OCI-LY7 (cell line): ENCODE results near the gene ARHGAP23. TPM values are rescaled to one million over a fixed set of nuclear protein-coding genes. Genes with fewer than 3 reads are reported as not detected.

Source experiments
- BruUV-seq: library from RNA; stranded (reverse); fragments of 400-500 nt; replicated peaks from 2 replicates; lab custom pipeline; 2021; lab: Mats Ljungman, UMichigan
- CTCF ChIA-PET: fragments of 300-600 bp; sonication (Branson Sonifier 250); formaldehyde crosslinking; loops from one replicate; lab custom pipeline; 2022; ENCODE audit warnings: antibody characterized with exemption; ENCODE audit not compliant: unreplicated experiment; lab: Charles Lee
- POLR2A ChIA-PET: fragments of 300-600 bp; sonication (Branson Sonifier 250); formaldehyde crosslinking; loops from one replicate; lab custom pipeline; 2022; ENCODE audit warnings: antibody characterized with exemption; lab: Charles Lee
- DNase-seq: peaks from one replicate; pipeline ENCODE4 v3.0.0-alpha.2; 2015; ENCODE audit warnings: low spot score
- H2AFZ ChIP-seq: fragments of 200-600 bp; sonication (generic), shearing (Covaris generic); 2 replicates; pipeline ENCODE4 v1.6.1; 2014; ENCODE audit warnings: mild to moderate bottlenecking, antibody characterized with exemption, low read length, moderate library complexity
- H3K27ac ChIP-seq: fragments of 200-600 bp; sonication (generic); 2 replicates; pipeline ENCODE4 v1.5.1; 2014; ENCODE audit warnings: mixed run types, low read depth, mild to moderate bottlenecking, moderate library complexity, low read length, inconsistent platforms; ENCODE audit not compliant: poor library complexity, severe bottlenecking
- H3K36me3 ChIP-seq: fragments of 200-600 bp; sonication (generic); 2 replicates; pipeline ENCODE4 v1.6.1; 2014; ENCODE audit warnings: mild to moderate bottlenecking, antibody characterized with exemption, low read length, moderate library complexity, mixed read lengths; ENCODE audit not compliant: insufficient read depth
- H3K4me1 ChIP-seq: fragments of 200-600 bp; sonication (generic); 2 replicates; pipeline ENCODE4 v1.5.1; 2014; ENCODE audit warnings: mild to moderate bottlenecking, low read length; ENCODE audit not compliant: insufficient read depth, poor library complexity, severe bottlenecking
- H3K4me2 ChIP-seq: fragments of 200-600 bp; sonication (generic); 2 replicates; pipeline ENCODE4 v1.6.1; 2014; ENCODE audit warnings: mild to moderate bottlenecking, low read length
- H3K4me3 ChIP-seq: fragments of 200-600 bp; sonication (generic); 2 replicates; pipeline ENCODE4 v1.5.1; 2014; ENCODE audit warnings: mild to moderate bottlenecking, low read depth, low read length; ENCODE audit not compliant: poor library complexity, severe bottlenecking
- H3K79me2 ChIP-seq: fragments of 200-600 bp; sonication (generic); 2 replicates; pipeline ENCODE4 v1.6.1; 2016; ENCODE audit warnings: low read depth, mild to moderate bottlenecking, low read length, moderate library complexity, mixed read lengths; ENCODE audit not compliant: insufficient read depth
- H3K9me2 ChIP-seq: fragments of 200-600 bp; sonication (generic); 2 replicates; pipeline ENCODE4 v1.6.1; 2016; ENCODE audit warnings: mild to moderate bottlenecking, low read length, mixed read lengths; ENCODE audit not compliant: insufficient read depth
- H3K9me3 ChIP-seq: fragments of 200-600 bp; sonication (generic); 2 replicates; pipeline ENCODE4 v1.6.1; 2014; ENCODE audit warnings: mild to moderate bottlenecking, mixed run types, low read length, mixed read lengths
- H4K20me1 ChIP-seq: fragments of 200-600 bp; sonication (generic); 2 replicates; pipeline ENCODE4 v1.6.1; 2014; ENCODE audit warnings: mild to moderate bottlenecking, antibody characterized with exemption, low read length, moderate library complexity, mixed read lengths; ENCODE audit not compliant: insufficient read depth
- EZH2phosphoT487 ChIP-seq: fragments of 200-600 bp; sonication (generic); IDR thresholded peaks from 2 replicates; pipeline ENCODE4 v1.6.1; 2018; ENCODE audit warnings: low read depth, borderline replicate concordance, mild to moderate bottlenecking, mixed run types, antibody characterized with exemption, low read length, moderate library complexity, mixed read lengths
- intact Hi-C: fragments of 100-400 bp; cut with micrococcal nuclease; formaldehyde crosslinking; loops from one replicate; pipeline ENCODE4 v1.10.0; 2022; ENCODE audit not compliant: unreplicated experiment
- total RNA-seq, 2 experiments: library from RNA; depleted of rRNA in 1 of 2; stranded (reverse); fragments of >200 nt in 1 of 2; shearing (Covaris generic) in 1 of 2; gene quantifications; 2 replicates each; pipeline ENCODE4 v1.2.3, GENCODE V29; 2014 to 2022
- TF ChIP-seq, protein P1 (sequence below): fragments of 200-600 bp; sonication (generic); conservative IDR thresholded peaks from 2 replicates; pipeline ENCODE4 v1.5.1; 2014; ENCODE audit warnings: mild to moderate bottlenecking, antibody characterized with exemption, low read length, moderate library complexity, mixed read lengths

The ARHGAP23 gene
- total RNA-seq, 2 experiments from 2014 or later = 16.3 to 18.6 TPM

DNA sequence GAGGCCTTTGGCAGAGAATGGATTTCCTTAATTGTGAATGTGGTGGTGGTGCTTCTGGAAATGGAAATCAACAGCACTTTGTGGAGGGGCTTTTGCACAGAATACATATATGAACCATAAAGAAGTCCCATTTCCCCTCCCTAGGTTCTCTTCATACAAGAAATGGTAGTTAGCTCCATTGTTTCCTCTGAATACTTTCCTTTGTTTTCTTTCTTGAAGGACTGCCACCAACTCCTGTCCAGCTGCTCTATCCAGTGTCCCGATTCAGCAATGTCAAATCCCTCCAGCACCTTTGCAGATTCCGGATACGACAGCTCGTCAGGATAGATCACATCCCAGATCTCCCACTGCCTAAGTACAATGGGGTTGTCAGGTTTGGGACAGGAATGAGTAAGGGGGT lies 33.2 kb upstream of the ARHGAP23 start:
- Histone ChIP-seq H3K4me2 (no peak overlapping the region), H4K20me1 (no peaks in the 10 kb centered on the region), H3K36me3 (peaks cover 74% of the 10 kb centered on the region), H3K9me2 (no peaks in the 10 kb centered on the region), H3K27ac (no peak overlapping the region), H3K9me3 (0 out of 2 replicates have a peak, but pooled peaks cover 5% of the 10 kb centered on the region), H2AFZ (no peak overlapping the region), H3K79me2 (no peaks in the 10 kb centered on the region), H3K4me1 (no peaks in the 10 kb centered on the region), H3K4me3 (no peak overlapping the region)
- intact Hi-C loops = no loop called here
- CTCF ChIA-PET = no interaction called here
- TF ChIP-seq, protein P1, sequence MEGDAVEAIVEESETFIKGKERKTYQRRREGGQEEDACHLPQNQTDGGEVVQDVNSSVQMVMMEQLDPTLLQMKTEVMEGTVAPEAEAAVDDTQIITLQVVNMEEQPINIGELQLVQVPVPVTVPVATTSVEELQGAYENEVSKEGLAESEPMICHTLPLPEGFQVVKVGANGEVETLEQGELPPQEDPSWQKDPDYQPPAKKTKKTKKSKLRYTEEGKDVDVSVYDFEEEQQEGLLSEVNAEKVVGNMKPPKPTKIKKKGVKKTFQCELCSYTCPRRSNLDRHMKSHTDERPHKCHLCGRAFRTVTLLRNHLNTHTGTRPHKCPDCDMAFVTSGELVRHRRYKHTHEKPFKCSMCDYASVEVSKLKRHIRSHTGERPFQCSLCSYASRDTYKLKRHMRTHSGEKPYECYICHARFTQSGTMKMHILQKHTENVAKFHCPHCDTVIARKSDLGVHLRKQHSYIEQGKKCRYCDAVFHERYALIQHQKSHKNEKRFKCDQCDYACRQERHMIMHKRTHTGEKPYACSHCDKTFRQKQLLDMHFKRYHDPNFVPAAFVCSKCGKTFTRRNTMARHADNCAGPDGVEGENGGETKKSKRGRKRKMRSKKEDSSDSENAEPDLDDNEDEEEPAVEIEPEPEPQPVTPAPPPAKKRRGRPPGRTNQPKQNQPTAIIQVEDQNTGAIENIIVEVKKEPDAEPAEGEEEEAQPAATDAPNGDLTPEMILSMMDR = no peak
- no peak for TF ChIP-seq EZH2phosphoT487
- no peak for DNase-seq
- no TSS peak for BruUV-seq
- POLR2A ChIA-PET = no interaction called here

DNA sequence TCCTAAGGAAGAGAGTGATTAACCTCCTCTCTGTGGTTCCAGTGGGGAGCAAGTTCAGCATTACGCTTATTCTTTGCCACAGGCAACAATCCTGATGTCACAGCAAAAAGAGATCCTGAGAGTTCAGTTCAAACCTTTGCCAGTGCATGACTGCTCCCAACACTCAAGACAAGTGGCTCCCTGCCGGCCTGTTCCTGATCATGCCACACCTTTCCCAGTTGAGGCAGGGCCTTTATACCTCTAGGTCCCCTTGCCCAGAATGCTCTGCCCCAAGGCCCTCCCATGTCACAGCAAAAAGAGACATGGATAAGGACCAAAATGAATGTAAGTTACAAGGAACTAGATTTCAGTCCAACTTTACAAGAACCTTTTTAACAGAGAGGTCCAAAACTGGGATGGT lies 31.0 kb upstream of the ARHGAP23 start:
- intact Hi-C loops = no loop called here
- Histone ChIP-seq H3K4me2 (no peak overlapping the region), H3K4me3 (no peak overlapping the region), H2AFZ (no peak overlapping the region), H3K36me3 (peaks cover 78% of the 10 kb centered on the region), H4K20me1 (no peaks in the 10 kb centered on the region), H3K4me1 (no peaks in the 10 kb centered on the region), H3K9me2 (no peaks in the 10 kb centered on the region), H3K79me2 (no peaks in the 10 kb centered on the region), H3K27ac (no peak overlapping the region), H3K9me3 (0 out of 2 replicates have a peak, but pooled peaks cover 5% of the 10 kb centered on the region)
- BruUV-seq = no TSS peak
- DNase-seq = no peak
- ChIA-PET CTCF (no interaction called here), POLR2A (no interaction called here)
- no peak for TF ChIP-seq EZH2phosphoT487
- TF ChIP-seq, protein P1 = no peak

DNA sequence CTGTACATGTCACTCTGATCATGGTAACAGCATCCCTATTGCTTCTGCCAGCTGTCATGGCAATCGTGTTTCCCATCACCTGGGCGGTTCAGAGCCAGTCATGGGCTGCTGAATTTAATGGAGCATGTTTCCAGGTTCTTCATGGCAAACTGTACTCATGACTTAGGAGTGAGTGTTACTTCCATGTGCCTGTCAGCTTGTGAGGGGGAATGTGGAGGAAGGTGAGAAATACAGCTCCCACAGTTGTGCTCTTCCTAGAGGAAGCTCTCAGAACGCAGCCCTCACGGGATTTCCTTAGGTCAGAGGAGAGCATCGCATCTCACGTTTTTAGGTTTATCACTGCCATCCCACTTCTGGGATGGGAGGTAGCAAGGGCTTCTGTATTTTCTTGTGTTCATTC lies 28.0 kb upstream of the ARHGAP23 start:
- CTCF ChIA-PET = no interaction called here
- Histone ChIP-seq H3K27ac (no peak overlapping the region), H4K20me1 (no peaks in the 10 kb centered on the region), H3K4me2 (no peak overlapping the region), H3K9me2 (no peaks in the 10 kb centered on the region), H3K4me1 (peaks cover 5% of the 10 kb centered on the region), H3K9me3 (no peaks in the 10 kb centered on the region), H3K36me3 (peaks cover 57% of the 10 kb centered on the region), H2AFZ (no peak overlapping the region), H3K79me2 (no peaks in the 10 kb centered on the region), H3K4me3 (no peak overlapping the region)
- intact Hi-C loops = no loop called here
- TF ChIP-seq, protein P1 = no peak
- no peak for TF ChIP-seq EZH2phosphoT487
- no TSS peak for BruUV-seq
- POLR2A ChIA-PET = no interaction called here
- DNase-seq = no peak
